HCT116 (cell line): ENCODE data around the gene PLCL2. TPM values are rescaled to one million over a fixed set of nuclear protein-coding genes. Genes with fewer than 3 reads are reported as not detected.

Experiments used
- ATAC-seq: fragments of 200-7000 bp; cut with Tn5 transposase; 2 replicates; pipeline ENCODE4 v1.9.1; 2020; ENCODE audit warnings: mild to moderate bottlenecking, moderate library complexity
- BruUV-seq: library from RNA; stranded (reverse); fragments of 400-500 nt; replicated peaks from 2 replicates; lab custom pipeline; 2021; lab: Mats Ljungman, UMichigan
- CTCF ChIA-PET: fragments of 300-600 bp; sonication (Branson Sonifier 250); formaldehyde crosslinking; loops from one replicate; lab custom pipeline; 2021; ENCODE audit warnings: antibody characterized with exemption; lab: Charles Lee
- POLR2A ChIA-PET: fragments of 300-600, 350-600 bp; sonication (Branson Sonifier 250); formaldehyde crosslinking; loops from one replicate; lab custom pipeline; 2021; ENCODE audit warnings: antibody characterized with exemption; lab: Charles Lee
- RAD21 ChIA-PET, 2 experiments: fragments of 300-600 bp; sonication (Branson Sonifier 250); formaldehyde crosslinking; loops; one replicate each; lab custom pipeline; 2023; ENCODE audit warnings: low total read pairs in 2 of 2; ENCODE audit not compliant: uncharacterized antibody in 2 of 2, unreplicated experiment in 2 of 2, low non-redundant PET in 1 of 2; lab: Charles Lee
- DNase-seq: peaks from one replicate; pipeline ENCODE4 v3.0.0-alpha.2; 2010; ENCODE audit warnings: low read depth, low spot score
- H2AFZ ChIP-seq: fragments of 200-600 bp; shearing (Covaris generic), sonication (generic); 2 replicates; pipeline ENCODE4 v1.6.1; 2017; ENCODE audit warnings: low read depth, mixed run types, mixed read lengths, antibody characterized with exemption, low read length; ENCODE audit not compliant: poor library complexity, severe bottlenecking
- H3K27ac ChIP-seq: 2 replicates; pipeline ENCODE4 v1.5.1; 2012; ENCODE audit warnings: low read depth, low read length
- H3K27me3 ChIP-seq: fragments of 200-600 bp; sonication (generic); 2 replicates; pipeline ENCODE4 v1.6.1; 2016; ENCODE audit warnings: mixed run types, low read length, mixed read lengths; ENCODE audit not compliant: insufficient read depth
- H3K36me3 ChIP-seq, 2 experiments: fragments of 200-500 bp in 1 of 2; fragments of 200-600 bp in 1 of 2; sonication (Bioruptor generic) in 1 of 2; sonication (generic) in 1 of 2; 2 replicates each; pipeline versions ENCODE4 v1.5.1 to v1.6.1; 2014 to 2016; ENCODE audit warnings: low read length in 2 of 2, inconsistent platforms in 1 of 2, mixed read lengths in 1 of 2, mixed run types in 1 of 2; ENCODE audit not compliant: insufficient read depth in 2 of 2, control insufficient read depth in 1 of 2
- H3K4me1 ChIP-seq, 2 experiments: fragments of 200-600 bp in 1 of 2; sonication (generic) in 1 of 2; 2 replicates each; pipeline versions ENCODE4 v1.5.1 to v1.6.1; 2012 to 2017; ENCODE audit warnings: low read length in 2 of 2, inconsistent platforms in 1 of 2, mild to moderate bottlenecking in 1 of 2, mixed read lengths in 1 of 2, mixed run types in 1 of 2, moderate library complexity in 1 of 2; ENCODE audit not compliant: insufficient read depth in 2 of 2, control insufficient read depth in 1 of 2
- H3K4me2 ChIP-seq: fragments of 200-600 bp; sonication (generic); 2 replicates; pipeline ENCODE4 v1.6.1; 2017; ENCODE audit warnings: mixed run types, low read length, mixed read lengths
- H3K4me3 ChIP-seq, 2 experiments: fragments of 200-600 bp in 1 of 2; sonication (generic) in 1 of 2; replicated peaks in 1 of 2; 2 replicates each; pipeline ENCODE4 v1.5.1; 2011 to 2016; ENCODE audit warnings: low read length in 2 of 2, control low read depth in 1 of 2, low read depth in 1 of 2, mild to moderate bottlenecking in 1 of 2, mixed read lengths in 1 of 2, mixed run types in 1 of 2
- H3K79me2 ChIP-seq: fragments of 200-600 bp; sonication (generic); 2 replicates; pipeline ENCODE4 v1.6.1; 2017; ENCODE audit warnings: mild to moderate bottlenecking, mixed run types, low read length, moderate library complexity, mixed read lengths; ENCODE audit not compliant: insufficient read depth
- H3K9ac ChIP-seq: fragments of 200-600 bp; sonication (generic); 2 replicates; pipeline ENCODE4 v1.6.1; 2016; ENCODE audit warnings: low read length, mixed read lengths
- H3K9me2 ChIP-seq: fragments of 200-600 bp; sonication (generic), shearing (Covaris generic); 2 replicates; pipeline ENCODE4 v1.6.1; 2017; ENCODE audit warnings: mixed run types, mild to moderate bottlenecking, moderate library complexity; ENCODE audit not compliant: insufficient read depth
- H3K9me3 ChIP-seq, 2 experiments: fragments of 200-500 bp in 1 of 2; fragments of 200-600 bp in 1 of 2; sonication (Bioruptor generic) in 1 of 2; sonication (generic) in 1 of 2; 2 replicates each; pipeline ENCODE4 v1.6.1; 2014 to 2017; ENCODE audit warnings: low read length in 2 of 2, mixed read lengths in 2 of 2, inconsistent platforms in 1 of 2, low read depth in 1 of 2, mild to moderate bottlenecking in 1 of 2, mixed run types in 1 of 2, moderate library complexity in 1 of 2; ENCODE audit not compliant: control insufficient read depth in 1 of 2, insufficient read depth in 1 of 2
- H4K20me1 ChIP-seq: fragments of 200-600 bp; sonication (generic), shearing (Covaris generic); 2 replicates; pipeline ENCODE4 v1.6.1; 2017; ENCODE audit warnings: mixed run types, mild to moderate bottlenecking, moderate library complexity; ENCODE audit not compliant: insufficient read depth
- CBX3 ChIP-seq: IDR thresholded peaks from 2 replicates; pipeline ENCODE4 v1.6.1; 2012; ENCODE audit warnings: low read depth
- CEBPB ChIP-seq: IDR thresholded peaks from 2 replicates; pipeline ENCODE4 v1.6.1; 2012; ENCODE audit warnings: low read depth
- CTCF ChIP-seq, 3 experiments: fragments of 200-600 bp in 1 of 3; sonication (generic) in 1 of 3; IDR thresholded peaks in 2 of 3; conservative IDR thresholded peaks in 1 of 3; 2 replicates each; pipeline ENCODE4 v1.5.1; 2012 to 2017; ENCODE audit warnings: low read depth in 2 of 3, low read length in 2 of 3, antibody characterized with exemption in 1 of 3, borderline replicate concordance in 1 of 3, control low read depth in 1 of 3, mild to moderate bottlenecking in 1 of 3, mixed read lengths in 1 of 3, mixed run types in 1 of 3, moderate library complexity in 1 of 3; ENCODE audit not compliant: insufficient read depth in 1 of 3
- ELF1 ChIP-seq: IDR thresholded peaks from 2 replicates; pipeline ENCODE4 v1.6.1; 2012; ENCODE audit warnings: low read depth, borderline replicate concordance
- RAD21 ChIP-seq: IDR thresholded peaks from 2 replicates; pipeline ENCODE4 v1.6.1; 2012; ENCODE audit warnings: low read depth, mild to moderate bottlenecking
- REST ChIP-seq: IDR thresholded peaks from 2 replicates; pipeline ENCODE4 v1.6.1; 2012; ENCODE audit warnings: low read depth
- SIN3A ChIP-seq: IDR thresholded peaks from 2 replicates; pipeline ENCODE4 v1.6.1; 2012; ENCODE audit warnings: low read depth
- intact Hi-C: fragments of 100-400 bp; cut with micrococcal nuclease; formaldehyde crosslinking; loops from 2 replicates; pipeline ENCODE4 v1.10.0; 2022
- total RNA-seq: library from RNA; stranded (reverse); gene quantifications from one replicate; pipeline ENCODE4 v1.2.1, GENCODE V29; 2021; ENCODE audit not compliant: unreplicated experiment

PLCL2 gene
- total RNA-seq, 1 experiment from 2014 or later = 2.2 TPM

- no peaks in the 10 kb centered on the region for H3K9me2 ChIP-seq
- DNase-seq (no peak), ATAC-seq (no peak)
- no peaks in the 10 kb centered on the region for H3K36me3 ChIP-seq
- H3K79me2 ChIP-seq = no peaks in the 10 kb centered on the region
- no peaks in the 10 kb centered on the region for H3K27me3 ChIP-seq
- no peak overlapping the region for H2AFZ ChIP-seq
- H3K4me3 ChIP-seq = no peak overlapping the region
- no peaks in the 10 kb centered on the region for H3K9me3 ChIP-seq
- ChIA-PET RAD21 (no interaction called here), POLR2A (no interaction called here), CTCF (no interaction called here)
- intact Hi-C loops = no loop called here
- TF ChIP-seq CEBPB (no peak), SIN3A (no peak), REST (no peak), RAD21 (no peak), CTCF (IDR thresholded peaks at IDR 0.05 in 2 of 3, conservative IDR thresholded peaks at IDR 0.05 in 1 of 3; ENCODE audit: borderline replicate concordance in 1 of 3, insufficient read depth in 1 of 3, low read depth in 2 of 3, low read length in 2 of 3) (no peak), ELF1 (no peak), CBX3 (no peak)
- no peaks in the 10 kb centered on the region for H4K20me1 ChIP-seq
- no peaks in the 10 kb centered on the region for H3K4me1 ChIP-seq
- BruUV-seq = no TSS peak
- H3K27ac ChIP-seq = no peak overlapping the region
- no peak overlapping the region for H3K4me2 ChIP-seq
- no peak overlapping the region for H3K9ac ChIP-seq
These were observed 128.8 kb downstream of the PLCL2 start for GRCh38 chr3:17013571-17013970.
